Nephron progenitor cell (in vitro differentiated cells): ENCODE measurements around the gene SHH.
"Not testable (repeated sequence)": the region's sequence is repeated elsewhere in the genome, so short reads cannot be mapped to it uniquely, and the experiment has no call there.

Source experiments
- DNase-seq: peaks from one replicate; pipeline ENCODE4 v3.0.0; 2021
- H3K27ac Mint-ChIP-seq: 2 replicates; pipeline ENCODE4 v1.8.0; 2021; ENCODE audit warnings: mild to moderate bottlenecking, moderate library complexity, mixed read lengths
- H3K27me3 Mint-ChIP-seq: 2 replicates; pipeline ENCODE4 v1.8.0; 2021; ENCODE audit warnings: mild to moderate bottlenecking, low read depth, mixed read lengths; ENCODE audit not compliant: poor library complexity
- H3K36me3 Mint-ChIP-seq: 2 replicates; pipeline ENCODE4 v1.8.0; 2021; ENCODE audit warnings: low read depth, mixed read lengths
- H3K4me1 Mint-ChIP-seq: 2 replicates; pipeline ENCODE4 v1.8.0; 2021; ENCODE audit warnings: mixed read lengths
- H3K4me3 Mint-ChIP-seq: 2 replicates; pipeline ENCODE4 v1.8.0; 2021; ENCODE audit warnings: mild to moderate bottlenecking, moderate library complexity, mixed read lengths
- H3K9me3 Mint-ChIP-seq: 2 replicates; pipeline ENCODE4 v1.8.0; 2021; ENCODE audit warnings: mild to moderate bottlenecking, moderate library complexity, mixed read lengths
- TF ChIP-seq, protein P1 (sequence below): fragments of 200-600 bp; sonication (generic); IDR thresholded peaks from 2 replicates; pipeline ENCODE4 v1.5.0; 2021; ENCODE audit warnings: antibody characterized with exemption

SHH gene

DNA sequence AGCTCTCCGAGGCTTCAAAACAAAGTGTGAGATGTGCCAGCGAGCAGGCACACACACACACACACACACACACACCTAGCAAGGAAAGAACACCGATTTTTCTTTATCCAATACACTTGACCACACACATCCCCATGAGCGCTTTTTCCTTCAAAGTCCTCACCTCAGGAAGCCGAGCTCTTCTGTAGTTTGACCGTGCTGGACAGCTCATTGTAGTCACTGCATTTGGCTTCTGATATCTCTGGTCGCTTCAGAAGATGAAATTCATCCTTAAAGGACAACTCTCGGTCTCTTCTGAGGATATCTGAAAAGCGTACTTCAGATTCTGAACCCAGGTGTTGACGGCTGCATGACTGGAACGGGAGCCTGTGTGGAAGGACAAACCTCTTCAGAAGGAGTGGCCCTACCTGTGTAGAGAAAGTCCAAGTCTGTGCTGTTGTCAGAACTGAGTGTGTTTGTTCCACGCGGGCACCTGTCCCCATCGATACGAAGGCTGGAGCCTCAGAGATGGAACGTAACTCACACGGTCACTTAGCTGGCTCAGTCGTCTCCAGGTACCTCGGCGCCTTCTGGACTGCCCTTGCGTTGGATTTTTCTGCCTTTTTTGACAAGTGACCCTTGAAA is 28.1 kb upstream of the SHH start:
- Mint-ChIP-seq H3K27ac (no peak overlapping the region), H3K27me3 (peaks cover 13% of the 10 kb centered on the region), H3K4me3 (no peak overlapping the region), H3K36me3 (no peaks in the 10 kb centered on the region), H3K9me3 (no peaks in the 10 kb centered on the region), H3K4me1 (peaks cover 28% of the 10 kb centered on the region)
- TF ChIP-seq, protein P1, sequence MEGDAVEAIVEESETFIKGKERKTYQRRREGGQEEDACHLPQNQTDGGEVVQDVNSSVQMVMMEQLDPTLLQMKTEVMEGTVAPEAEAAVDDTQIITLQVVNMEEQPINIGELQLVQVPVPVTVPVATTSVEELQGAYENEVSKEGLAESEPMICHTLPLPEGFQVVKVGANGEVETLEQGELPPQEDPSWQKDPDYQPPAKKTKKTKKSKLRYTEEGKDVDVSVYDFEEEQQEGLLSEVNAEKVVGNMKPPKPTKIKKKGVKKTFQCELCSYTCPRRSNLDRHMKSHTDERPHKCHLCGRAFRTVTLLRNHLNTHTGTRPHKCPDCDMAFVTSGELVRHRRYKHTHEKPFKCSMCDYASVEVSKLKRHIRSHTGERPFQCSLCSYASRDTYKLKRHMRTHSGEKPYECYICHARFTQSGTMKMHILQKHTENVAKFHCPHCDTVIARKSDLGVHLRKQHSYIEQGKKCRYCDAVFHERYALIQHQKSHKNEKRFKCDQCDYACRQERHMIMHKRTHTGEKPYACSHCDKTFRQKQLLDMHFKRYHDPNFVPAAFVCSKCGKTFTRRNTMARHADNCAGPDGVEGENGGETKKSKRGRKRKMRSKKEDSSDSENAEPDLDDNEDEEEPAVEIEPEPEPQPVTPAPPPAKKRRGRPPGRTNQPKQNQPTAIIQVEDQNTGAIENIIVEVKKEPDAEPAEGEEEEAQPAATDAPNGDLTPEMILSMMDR = no peak
- no peak for DNase-seq

DNA sequence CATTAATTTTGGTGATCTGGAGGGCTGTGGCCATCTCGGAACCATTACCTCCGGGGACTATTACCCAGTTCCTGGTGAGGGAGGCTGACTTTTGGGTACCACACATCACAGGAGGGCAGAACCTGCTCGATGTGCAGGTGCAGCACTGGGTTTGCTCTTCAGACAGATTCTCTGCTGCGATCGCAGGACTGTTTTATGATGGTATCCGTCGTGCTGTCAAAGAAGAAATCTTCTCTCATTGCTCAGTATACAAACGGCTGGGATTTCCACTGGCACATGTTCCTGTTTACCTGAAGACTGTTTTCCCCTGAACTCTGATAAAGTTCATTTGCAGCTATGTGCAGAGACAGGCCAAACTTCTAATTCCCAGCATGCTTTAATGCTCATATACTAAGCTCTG is 27.2 kb upstream of the SHH start:
- DNase-seq = no peak

DNA sequence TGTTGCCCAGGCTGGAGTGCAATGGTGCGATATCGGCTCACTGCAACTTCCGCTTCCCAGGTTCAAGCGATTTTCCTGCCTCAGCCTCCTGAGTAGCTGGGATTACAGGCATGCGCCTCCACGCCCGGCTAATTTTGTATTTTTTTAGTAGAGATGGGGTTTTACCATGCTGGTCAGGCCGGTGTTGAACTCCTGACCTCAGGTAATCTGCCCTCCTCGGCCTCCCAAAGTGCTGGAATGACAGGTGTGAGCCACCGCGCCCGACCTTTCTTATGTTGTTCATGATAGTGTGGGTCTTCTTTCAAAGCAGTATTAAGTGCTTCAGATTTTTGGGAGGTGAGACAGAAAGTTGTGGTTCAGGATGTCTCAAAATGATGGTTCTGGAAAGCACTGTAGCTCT is 26.0 kb upstream of the SHH start:
- H3K27me3 Mint-ChIP-seq = peaks cover 21% of the 10 kb centered on the region
- peaks cover 14% of the 10 kb centered on the region for H3K4me1 Mint-ChIP-seq
- not testable (repeated sequence) for H3K9me3 Mint-ChIP-seq, H3K27ac Mint-ChIP-seq, H3K36me3 Mint-ChIP-seq, H3K4me3 Mint-ChIP-seq, DNase-seq

More for the DNA sequence above, 27.2 kb upstream of the SHH start:
- no peak overlapping the region for H3K4me3 Mint-ChIP-seq
- H3K4me1 Mint-ChIP-seq = peaks cover 24% of the 10 kb centered on the region
- TF ChIP-seq, protein P1 = no peak
- no peaks in the 10 kb centered on the region for H3K9me3 Mint-ChIP-seq
- H3K36me3 Mint-ChIP-seq = no peaks in the 10 kb centered on the region
- H3K27me3 Mint-ChIP-seq = peaks cover 14% of the 10 kb centered on the region
- H3K27ac Mint-ChIP-seq = no peak overlapping the region

DNA sequence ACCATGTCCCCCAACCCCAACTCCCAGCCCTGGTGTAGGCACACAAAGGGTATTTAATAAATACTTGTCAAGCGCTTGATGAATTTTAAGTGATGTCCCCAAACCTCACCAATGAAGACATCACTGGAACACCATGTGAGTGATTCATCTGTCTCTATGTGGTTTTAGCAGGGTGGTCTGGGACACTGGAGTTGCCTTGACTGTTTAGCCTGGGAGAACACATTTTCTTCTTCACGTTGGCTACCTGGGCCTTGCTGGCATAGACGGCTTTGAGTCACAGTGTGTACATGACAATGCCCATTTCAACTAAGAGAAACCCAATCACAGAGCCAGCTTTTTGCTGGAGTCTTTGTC is 24.8 kb upstream of the SHH start:
- H3K27ac Mint-ChIP-seq = no peak overlapping the region
- no peak for DNase-seq
- H3K9me3 Mint-ChIP-seq = no peaks in the 10 kb centered on the region
- TF ChIP-seq, protein P1 = no peak
- peaks cover 21% of the 10 kb centered on the region for H3K27me3 Mint-ChIP-seq
- H3K36me3 Mint-ChIP-seq = no peaks in the 10 kb centered on the region
- peaks cover 7% of the 10 kb centered on the region for H3K4me1 Mint-ChIP-seq
- no peak overlapping the region for H3K4me3 Mint-ChIP-seq

DNA sequence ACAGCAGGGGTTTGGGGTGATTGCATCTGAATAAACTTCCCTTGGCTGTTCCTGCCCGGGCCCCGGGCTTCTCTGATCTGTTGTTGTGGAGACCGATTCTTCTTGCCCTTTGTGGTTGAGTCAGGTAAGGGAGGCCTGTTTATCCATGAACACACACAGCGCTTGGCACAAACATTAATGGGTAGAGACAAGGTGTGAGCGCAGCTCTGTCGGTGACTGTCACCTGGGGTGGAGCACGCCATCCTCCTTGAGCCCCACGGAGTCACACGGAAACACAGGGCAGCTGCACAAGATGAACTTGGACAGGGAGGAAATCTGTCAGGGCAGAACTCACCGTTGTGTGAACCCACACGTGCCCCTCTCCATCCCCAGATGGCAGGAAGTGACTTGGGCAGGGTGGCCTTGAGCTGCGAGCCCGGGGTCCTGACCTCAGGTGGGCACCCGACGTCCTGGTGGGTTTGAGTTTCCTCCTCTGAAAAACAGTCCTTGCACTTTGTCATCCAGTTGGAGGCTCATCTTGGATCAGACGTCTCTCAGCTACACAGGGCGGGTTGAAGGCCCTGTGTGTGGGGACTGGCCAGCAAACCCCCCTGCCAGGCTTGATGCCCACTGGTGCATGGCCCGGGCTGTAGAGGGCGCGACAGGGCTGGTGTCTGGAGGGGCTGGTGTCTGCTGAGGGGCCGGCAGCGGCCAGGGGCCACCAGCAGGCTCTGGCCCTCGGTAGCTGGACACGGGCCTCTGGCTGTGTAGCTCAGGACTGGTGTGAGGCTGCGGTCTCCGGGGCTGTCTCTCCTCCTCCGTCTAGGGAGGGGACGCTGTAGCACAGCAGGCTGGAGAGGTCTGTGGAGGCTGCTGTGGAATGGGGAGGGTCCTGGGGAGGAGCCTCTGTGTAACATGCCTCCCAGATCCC is 24.2 kb upstream of the SHH start:
- Mint-ChIP-seq H3K4me1 (peaks cover 5% of the 10 kb centered on the region), H3K9me3 (no peaks in the 10 kb centered on the region), H3K27ac (no peak overlapping the region), H3K4me3 (no peak overlapping the region), H3K36me3 (no peaks in the 10 kb centered on the region), H3K27me3 (peaks cover 24% of the 10 kb centered on the region)
- TF ChIP-seq, protein P1 = no peak
- no peak for DNase-seq

DNA sequence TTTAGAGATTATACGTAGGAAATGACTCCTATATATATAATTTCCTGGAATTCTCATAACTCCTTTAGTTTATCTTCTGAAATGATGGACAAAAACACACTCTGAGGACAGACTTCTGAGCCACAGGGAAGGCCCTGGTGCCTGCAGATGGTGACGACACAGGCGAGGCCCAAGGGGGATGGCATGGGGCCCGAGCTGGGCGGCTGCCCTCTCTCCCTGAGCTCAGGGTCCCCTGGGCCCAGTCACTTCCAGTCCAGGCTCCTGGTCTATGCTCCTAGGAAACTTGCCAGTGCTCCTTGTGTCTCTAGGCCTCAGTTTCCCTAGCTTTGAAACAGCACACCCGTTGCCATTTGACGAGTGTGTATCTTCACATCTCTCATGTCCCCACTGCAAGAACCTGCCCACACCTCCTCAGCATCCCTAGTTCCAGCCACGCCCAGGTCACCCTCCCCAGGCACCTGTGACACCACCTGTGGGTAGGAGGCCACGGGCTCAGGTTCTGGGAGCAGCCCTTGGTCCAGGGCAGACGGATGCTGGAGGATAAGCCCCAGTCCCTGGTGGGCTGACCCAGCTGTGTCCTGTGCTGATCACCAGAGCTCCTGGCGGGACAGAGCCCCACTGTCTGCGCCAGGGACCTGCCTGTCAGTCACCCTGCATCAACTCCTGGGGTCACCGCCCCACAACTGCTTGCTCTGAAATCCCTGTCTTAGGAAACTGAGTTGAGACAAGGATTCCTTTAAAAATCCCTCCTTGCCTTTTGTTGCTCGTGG is 23.4 kb upstream of the SHH start:
- H3K9me3 Mint-ChIP-seq = no peaks in the 10 kb centered on the region
- no peak overlapping the region for H3K4me3 Mint-ChIP-seq
- peaks cover 22% of the 10 kb centered on the region for H3K27me3 Mint-ChIP-seq
- no peak for DNase-seq
- no peak overlapping the region for H3K27ac Mint-ChIP-seq
- TF ChIP-seq, protein P1 = no peak
- peaks cover 5% of the 10 kb centered on the region for H3K4me1 Mint-ChIP-seq
- H3K36me3 Mint-ChIP-seq = no peaks in the 10 kb centered on the region
